D721Med (cell line): ENCODE data around the gene PI16.
"Not testable (repeated sequence)": the region's sequence is repeated elsewhere in the genome, so short reads cannot be mapped to it uniquely, and the experiment has no call there.

Experiments used
- DNase-seq: peaks from one replicate; pipeline ENCODE4 v3.0.0; 2011; ENCODE audit warnings: low spot score; ENCODE audit not compliant: insufficient read length
- FAIRE-seq: peaks from 2 replicates; lab custom pipeline; 2011; peaks lifted over from hg19 to GRCh38; lab: Jason Lieb, UNC
- CTCF ChIP-seq: IDR thresholded peaks from 2 replicates; pipeline ENCODE4 v1.5.1; 2012; ENCODE audit warnings: mild to moderate bottlenecking, control low read depth; ENCODE audit not compliant: insufficient read depth; ENCODE audit errors: missing control alignments

PI16 gene

GRCh38 chr6:36986704-36987047 is 32.1 kb downstream of the PI16 start:
- no peak for FAIRE-seq
- no peak for TF ChIP-seq CTCF

GRCh38 chr6:36989264-36989663 is 34.7 kb downstream of the PI16 start:
- FAIRE-seq (no peak), DNase-seq (no peak)
- TF ChIP-seq CTCF = no peak

More at GRCh38 chr6:36986704-36987047, 32.1 kb downstream of the PI16 start:
- no peak for DNase-seq

- FAIRE-seq, DNase-seq: not testable (repeated sequence)
Measured at GRCh38 chr6:36990401-36990800, 35.9 kb downstream of the PI16 start.

GRCh38 chr6:36997811-36998722 is 43.5 kb downstream of the PI16 start:
- no peak for TF ChIP-seq CTCF
- FAIRE-seq (no peak), DNase-seq (no peak)

GRCh38 chr6:36998723-36999038 is 44.1 kb downstream of the PI16 start:
- DNase-seq (no peak), FAIRE-seq (no peak)
- TF ChIP-seq CTCF = no peak

GRCh38 chr6:36999061-36999750 is 44.7 kb downstream of the PI16 start:
- no peak for FAIRE-seq
- no peak for DNase-seq
- TF ChIP-seq CTCF = no peak

GRCh38 chr6:36999751-37000125 is 45.2 kb downstream of the PI16 start:
- no peak for DNase-seq
- TF ChIP-seq CTCF = no peak
- no peak for FAIRE-seq
